AG08396 (cell line): ENCODE measurements around the gene TBC1D22B.

Experiments
- DNase-seq: peaks from one replicate; pipeline ENCODE4 v3.0.0; 2012; ENCODE audit warnings: low spot score, mixed read lengths

The TBC1D22B gene

DNA sequence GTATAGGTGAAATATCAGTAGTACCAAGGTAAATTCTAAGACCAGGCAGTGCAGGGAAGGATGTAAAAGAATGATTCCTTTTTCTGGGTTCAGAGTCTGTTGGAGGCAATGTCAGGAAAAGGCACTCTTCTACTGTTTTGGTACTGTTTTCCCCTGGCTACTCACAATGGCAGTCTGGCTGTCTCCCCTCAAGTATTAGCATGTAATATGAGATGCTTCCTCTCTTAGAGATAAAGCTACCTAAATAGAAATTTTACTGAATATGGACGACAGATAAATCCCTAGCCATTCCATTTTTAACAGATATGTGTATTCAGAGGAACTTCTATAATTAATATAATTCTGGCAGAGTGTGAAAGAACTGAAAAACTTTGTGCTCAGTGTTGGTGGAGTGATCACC is 99.7 kb downstream of the TBC1D22B start:
- DNase-seq = no peak

DNA sequence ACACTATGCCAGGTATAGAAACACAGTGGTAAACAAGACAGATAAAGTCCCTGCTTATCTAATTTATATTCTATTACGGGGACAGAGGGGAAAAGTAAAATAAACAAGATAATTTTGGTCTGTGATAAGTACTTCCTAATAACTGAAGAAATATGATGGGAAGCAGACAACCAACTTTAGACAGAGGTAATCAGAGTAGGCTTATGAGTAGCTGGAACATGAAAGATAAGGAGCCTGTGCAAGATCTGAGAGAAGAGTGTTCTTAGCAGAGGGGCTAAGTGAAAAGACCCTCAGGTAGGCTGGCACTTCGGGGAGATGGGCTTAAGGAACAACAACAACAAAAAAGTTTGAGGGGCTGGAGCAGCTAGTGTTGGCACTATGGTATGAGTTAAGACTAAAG is 100.3 kb downstream of the TBC1D22B start:
- no peak for DNase-seq

DNA sequence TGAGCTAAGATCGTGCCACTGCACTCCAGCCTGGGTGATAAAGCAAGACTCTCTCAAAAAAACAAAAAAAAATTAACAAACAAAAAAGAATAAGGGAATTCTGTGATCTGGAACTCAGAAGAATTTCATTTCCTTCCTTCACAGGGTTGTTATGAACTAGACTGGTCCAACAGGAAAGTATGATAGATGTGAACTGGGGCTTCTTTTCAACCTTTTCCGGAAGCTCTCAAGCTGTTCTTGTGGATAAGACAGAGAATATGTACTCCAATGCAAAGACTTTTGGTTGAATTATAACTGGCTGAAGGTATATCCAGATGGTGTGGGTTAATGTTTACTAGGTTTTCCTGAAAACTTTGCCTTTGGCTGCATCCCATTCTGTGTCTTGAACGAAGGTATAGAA is 101.5 kb downstream of the TBC1D22B start:
- no peak for DNase-seq

DNA sequence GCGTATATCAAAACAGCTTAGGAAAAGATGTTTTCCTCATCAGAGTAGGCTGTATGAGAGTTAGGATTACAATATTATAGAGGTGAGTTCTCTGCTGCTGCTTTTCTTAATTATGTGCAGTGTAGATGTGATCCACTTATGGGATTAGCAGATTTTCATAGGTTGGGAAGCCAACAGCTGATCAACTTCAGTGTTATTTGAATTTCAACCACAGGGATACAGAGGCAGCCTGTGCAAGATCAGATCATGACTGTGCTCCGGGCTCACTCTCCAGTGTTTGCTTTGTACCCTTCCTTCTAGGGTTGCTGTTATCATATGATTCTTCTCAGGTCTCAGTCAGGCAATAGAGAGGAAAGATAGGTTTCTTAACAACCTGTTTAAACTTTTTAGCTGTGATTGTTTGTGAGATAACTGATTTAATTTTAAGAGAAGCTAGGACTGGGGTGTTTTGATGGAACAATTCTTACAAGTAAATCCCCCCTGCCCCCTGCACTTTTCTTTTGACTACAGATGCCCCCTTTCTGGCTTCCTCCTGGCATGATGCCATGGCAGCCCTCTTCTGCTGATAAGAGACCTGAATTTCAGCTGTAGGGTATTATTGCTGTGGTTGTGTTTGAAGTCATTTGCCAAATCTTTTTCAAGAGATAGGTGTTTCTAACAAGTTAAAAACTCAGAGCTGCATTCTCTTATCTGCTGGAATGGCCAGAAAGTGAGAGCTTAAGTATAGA is 104.7 kb downstream of the TBC1D22B start:
- no peak for DNase-seq

DNA sequence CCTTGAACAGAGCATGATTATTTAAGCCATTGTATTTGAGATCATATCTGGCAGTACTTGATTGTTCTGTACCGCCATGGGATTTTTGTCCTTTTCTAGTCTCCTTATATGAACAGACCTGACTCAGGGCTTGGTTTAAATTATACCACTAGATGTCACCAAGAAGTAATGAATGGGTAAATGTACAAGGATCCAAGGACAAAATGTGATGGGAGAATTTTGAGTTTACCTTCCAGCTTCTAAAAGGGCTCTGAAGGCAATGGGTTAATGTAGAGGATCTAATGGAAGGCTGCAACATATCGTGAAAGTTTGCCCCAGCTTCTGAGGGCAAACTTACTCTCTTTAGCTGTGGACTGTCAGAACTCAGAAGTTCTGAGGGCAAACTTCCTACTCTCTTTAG is 108.2 kb downstream of the TBC1D22B start:
- no peak for DNase-seq

DNA sequence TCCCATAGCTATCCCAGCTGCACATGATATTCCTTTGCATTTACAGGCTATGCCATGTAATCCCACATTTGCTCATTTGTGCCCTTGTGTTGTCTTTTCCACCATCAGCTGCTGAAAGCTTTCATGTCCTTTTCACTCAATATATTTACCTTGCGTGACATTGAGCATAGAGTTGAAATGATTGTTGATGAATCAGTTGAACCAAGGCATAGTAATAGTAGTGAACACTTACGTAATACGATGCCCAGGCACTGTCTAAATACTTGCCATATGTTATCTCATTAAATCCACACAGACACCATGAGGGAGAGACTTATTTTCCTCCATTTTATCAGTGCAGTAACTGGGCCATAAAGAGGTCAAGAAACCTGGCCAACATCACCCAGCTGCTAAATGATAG is 109.3 kb downstream of the TBC1D22B start:
- DNase-seq = no peak

DNA sequence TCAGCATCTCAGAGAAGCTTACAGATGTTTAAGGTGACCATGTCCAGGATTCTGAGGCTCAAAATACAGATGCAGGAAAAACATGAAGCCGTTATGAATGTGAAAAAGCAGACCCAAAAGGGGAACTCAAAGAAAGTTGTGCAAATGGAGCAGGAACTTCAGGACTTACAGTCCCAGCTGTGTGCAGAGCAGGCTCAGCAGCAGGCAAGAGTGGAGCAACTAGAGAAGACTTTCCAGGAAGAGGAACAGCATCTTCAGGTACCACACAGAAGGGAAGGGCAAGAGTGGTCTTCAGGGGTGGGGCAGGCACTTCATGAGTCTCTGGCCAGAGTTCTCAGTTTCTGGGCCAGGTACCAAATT is 111.4 kb downstream of the TBC1D22B start:
- no peak for DNase-seq

DNA sequence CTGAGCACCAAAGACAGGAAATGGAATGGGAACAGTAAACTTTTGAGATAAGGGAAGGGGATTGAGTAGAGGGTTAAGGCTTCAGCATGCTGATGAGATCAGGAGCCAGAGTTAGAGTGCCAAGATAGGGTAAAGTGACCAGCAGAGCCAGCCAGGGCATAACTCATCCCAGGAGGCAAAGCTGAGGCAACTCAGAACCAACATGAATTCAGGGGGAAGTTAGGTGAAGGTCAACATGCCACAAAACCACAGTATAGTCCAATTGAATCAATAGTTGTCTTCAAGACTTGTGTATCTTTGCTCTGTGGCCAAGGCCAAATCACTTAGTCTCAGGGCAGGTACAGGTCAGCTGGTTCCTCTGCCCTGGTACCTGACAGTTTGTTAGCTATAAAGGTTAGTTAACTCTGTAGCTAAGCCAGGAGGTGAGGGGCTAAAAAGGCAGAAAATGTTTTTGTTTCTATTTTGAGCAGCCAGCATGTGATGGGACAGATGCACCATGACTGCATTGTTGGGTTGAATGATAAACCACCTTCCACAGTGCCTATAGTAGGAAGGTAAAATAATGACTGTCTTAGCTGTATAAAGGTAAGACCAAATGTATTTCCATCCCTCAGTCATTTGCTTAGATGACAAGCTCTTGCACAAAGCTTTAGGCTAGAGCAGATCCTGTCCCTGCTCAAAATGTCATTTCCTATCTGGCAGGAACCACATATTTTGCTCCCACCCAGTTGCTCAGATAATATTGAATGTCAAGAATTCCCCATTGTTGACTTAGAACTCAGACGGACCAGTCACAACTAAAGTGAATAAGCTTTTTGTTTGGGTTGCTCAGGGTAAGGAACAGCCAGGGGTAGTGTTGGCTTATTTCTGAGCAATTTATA is 112.0 kb downstream of the TBC1D22B start:
- no peak for DNase-seq

DNA sequence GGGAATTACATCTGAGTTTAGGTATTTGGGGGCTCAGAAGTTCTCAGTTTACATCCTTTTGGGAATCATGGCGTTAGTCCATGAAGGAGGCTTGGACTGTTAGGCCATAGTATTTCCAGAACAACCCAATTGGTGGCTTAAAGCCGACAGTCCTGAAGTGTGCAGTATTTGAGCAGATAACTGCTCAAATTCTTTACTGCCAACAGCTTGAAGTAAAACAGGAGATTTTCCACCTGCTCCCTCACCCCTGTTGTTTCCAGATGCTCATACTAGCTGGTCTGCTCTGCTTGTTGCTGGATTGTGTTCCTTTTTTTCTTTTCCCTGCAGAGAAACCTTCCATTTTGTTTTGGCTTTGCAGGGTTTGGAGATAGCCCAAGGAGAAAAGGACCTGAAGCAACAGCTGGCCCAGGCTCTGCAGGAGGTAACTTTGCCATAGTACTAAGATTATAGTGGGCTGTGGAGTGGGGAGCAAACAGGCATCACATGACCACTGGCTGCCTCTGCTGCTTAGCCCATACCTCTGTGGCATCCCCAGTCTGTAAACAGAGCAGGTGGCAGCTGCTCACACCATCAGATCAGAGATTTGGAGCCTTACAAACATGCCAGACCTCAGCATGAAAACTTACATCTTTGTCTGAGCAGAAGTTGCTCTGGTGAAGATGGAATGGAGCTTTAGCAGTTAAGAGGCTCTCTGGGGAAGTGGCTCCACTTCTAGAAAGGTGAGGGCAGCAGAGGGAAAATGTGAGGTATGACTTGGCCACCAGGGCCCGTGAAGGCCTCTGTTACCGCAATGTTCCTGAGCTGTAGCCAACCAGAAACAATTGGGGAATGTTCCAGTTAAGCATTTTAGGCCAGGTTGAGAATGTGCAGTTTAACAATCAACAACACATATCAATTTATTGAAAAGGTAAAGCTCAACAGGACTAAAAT is 113.8 kb downstream of the TBC1D22B start:
- DNase-seq = no peak

DNA sequence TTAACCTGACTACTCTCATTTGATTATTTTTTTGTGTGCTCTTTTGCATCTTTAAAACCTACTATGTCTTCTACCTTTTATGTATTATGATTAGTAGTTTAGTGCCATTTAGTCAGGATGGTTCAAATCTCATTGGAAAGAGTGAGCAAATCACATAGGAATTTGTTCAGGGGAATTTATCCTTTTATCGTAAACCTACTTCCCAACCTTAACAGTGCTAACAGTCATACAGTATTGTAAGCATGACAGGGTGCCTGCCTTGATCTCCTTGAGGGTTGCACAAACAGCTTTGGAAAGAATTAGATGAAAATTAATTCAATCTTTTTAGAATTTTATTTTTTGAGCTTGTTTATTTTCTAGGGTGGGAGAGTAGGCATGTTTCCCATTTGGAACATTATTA is 114.5 kb downstream of the TBC1D22B start:
- no peak for DNase-seq

DNA sequence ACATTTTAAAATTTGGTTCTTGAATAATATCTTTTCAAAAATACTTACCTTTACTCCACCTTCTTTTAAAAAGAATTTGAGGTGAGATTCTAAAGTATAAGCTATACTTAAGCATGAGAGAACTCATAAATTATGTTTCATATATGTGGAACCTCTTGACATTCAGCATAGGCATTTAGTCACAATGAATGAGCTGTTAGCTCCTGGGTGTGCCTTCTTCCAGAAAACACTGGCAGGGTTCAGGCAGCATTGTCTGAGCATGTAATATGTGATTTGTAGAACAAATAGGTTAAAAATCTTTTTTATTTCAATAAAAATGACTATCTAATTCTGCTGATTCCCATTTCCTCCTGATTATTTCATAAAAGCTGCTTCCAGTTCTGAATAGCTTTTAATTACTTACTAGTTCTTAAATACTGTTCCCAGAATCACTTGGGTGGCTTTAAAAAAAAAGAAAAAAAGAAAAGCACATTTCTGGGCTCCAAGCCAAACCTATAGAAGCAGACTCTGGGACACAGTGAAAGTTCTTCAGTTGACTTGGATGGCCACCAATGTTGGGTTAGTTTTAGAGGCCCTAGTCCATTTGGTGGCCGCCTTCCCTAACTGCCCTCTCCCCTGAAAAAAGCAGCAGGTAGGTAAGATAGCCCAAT is 116.4 kb downstream of the TBC1D22B start:
- no peak for DNase-seq

DNA sequence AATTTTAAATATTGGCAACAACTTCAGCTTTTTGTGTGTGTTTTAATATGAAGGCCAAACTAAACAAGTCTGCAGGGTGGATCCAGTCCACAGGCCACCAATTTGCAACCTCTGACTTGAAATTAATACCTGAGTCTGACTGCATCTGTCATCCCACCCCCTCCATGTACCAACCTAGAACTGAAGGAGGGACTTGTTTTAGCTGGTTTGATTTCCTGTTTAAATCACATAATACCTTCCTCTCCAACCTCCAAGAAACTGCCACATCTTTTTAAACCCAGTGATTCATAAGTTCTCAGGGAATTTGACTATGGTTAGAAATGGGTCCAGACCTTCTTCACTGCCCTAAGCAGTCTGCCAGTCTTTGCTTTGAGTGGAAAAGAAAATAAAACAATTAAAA is 117.8 kb downstream of the TBC1D22B start:
- DNase-seq = no peak

DNA sequence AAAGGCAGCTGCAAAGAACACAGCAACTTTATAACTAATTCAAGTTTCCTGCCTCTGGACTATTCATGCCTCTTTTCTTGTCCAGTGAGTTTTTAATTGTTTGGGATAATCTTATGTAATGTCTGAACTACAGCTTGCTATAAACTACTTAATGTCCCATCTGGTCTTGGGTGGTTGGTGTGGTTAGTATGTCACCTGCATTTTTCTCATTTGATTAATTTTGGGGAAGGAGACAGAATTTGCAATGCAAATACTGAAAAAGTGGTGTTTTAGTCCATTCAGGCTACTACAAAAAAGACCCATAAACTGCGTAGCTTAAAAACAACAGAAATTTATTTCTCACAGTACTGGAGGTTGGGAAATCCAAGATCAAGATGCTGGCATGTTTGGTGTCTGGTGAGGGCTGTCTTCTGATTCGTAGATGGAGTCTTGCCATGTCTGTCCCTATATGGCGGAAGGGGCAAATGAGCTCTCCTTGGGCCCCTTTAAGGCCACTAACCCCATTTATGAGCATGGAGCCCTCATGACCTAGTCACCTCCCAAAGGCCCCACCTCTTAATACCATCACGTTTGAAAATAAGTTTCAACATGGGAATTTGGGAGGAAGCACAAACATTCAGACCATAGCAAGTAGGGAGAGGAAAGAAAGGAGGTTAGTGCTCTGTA is 118.6 kb downstream of the TBC1D22B start:
- no peak for DNase-seq

DNA sequence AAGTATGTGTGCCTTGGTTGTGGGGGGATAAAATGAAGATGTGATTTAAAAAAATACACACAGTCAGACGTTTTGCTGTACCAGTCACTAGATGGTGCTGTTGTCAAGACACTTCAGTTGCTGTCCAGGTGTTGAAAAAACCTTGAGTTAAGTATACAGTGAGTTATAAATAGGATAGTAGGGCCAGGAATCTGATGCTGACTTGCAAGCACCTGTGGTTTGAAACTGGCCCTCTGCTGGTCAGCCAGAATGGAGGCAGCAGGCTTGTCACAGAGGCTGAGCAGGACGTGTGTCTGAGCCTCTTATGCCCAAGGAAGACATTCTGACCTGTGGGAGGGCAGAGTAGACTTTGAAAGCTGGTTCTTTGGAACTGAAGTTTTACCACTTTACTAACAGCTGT is 124.0 kb downstream of the TBC1D22B start:
- DNase-seq = peak; percentile 28
